Activated naive CD4-positive, alpha-beta T cell treated with anti-CD3 and anti-CD28 coated beads, Interleukin-2, amount 10 ng/mL, durations not matched to agents 7 days and 5 days (primary cell): ENCODE results near the gene HIGD1A.

Experiments
- CTCF ChIA-PET: fragments of 350-600 bp; sonication (Branson Sonifier 250); formaldehyde crosslinking; loops from one replicate; lab custom pipeline; 2021; ENCODE audit warnings: antibody characterized with exemption; lab: Charles Lee
- DNase-seq: peaks from one replicate; pipeline ENCODE4 v3.0.0-alpha.2; 2020
- H3K27ac Mint-ChIP-seq: one replicate; pipeline ENCODE4 v1.8.0; 2021; ENCODE audit warnings: mild to moderate bottlenecking, moderate library complexity, mixed read lengths
- H3K27me3 Mint-ChIP-seq: one replicate; pipeline ENCODE4 v1.8.0; 2021; ENCODE audit warnings: mild to moderate bottlenecking, mixed read lengths
- H3K36me3 Mint-ChIP-seq: one replicate; pipeline ENCODE4 v1.8.0; 2021; ENCODE audit warnings: mixed read lengths
- H3K4me1 Mint-ChIP-seq: one replicate; pipeline ENCODE4 v1.8.0; 2021; ENCODE audit warnings: mixed read lengths
- H3K4me3 Mint-ChIP-seq: one replicate; pipeline ENCODE4 v1.8.0; 2021; ENCODE audit warnings: mild to moderate bottlenecking, moderate library complexity, mixed read lengths
- H3K9me3 Mint-ChIP-seq: one replicate; pipeline ENCODE4 v1.8.0; 2021; ENCODE audit warnings: mixed read lengths

Gene HIGD1A

GRCh38 chr3:42771271-42771670 is 33.0 kb downstream of the HIGD1A start:
- Mint-ChIP-seq H3K36me3 (no peaks in the 10 kb centered on the region), H3K4me3 (no peak overlapping the region), H3K27me3 (peaks cover 15% of the 10 kb centered on the region), H3K27ac (no peak overlapping the region), H3K4me1 (peaks cover 19% of the 10 kb centered on the region), H3K9me3 (peaks cover 2% of the 10 kb centered on the region)
- no peak for DNase-seq
- CTCF ChIA-PET, result interaction anchor here (1.0 to 1.7 kb wide), 2 partner anchors 16 to 21 kb away, joined by 3 to 4 read pairs; no protein-coding TSS in a partner anchor

GRCh38 chr3:42769477-42770131 is 34.7 kb downstream of the HIGD1A start:
- H3K36me3 Mint-ChIP-seq, result no peaks in the 10 kb centered on the region
- no peak overlapping the region for H3K4me3 Mint-ChIP-seq
- no peak overlapping the region for H3K27ac Mint-ChIP-seq
- peaks cover 24% of the 10 kb centered on the region for H3K27me3 Mint-ChIP-seq
- no peak for DNase-seq
- H3K4me1 Mint-ChIP-seq, result peaks cover 19% of the 10 kb centered on the region
- H3K9me3 Mint-ChIP-seq, result peaks cover 2% of the 10 kb centered on the region
- CTCF ChIA-PET, result interaction anchor here (1.3 kb wide), 1 partner anchor 11 kb away, joined by 6 read pairs; no protein-coding TSS in a partner anchor

- no peaks in the 10 kb centered on the region for H3K36me3 Mint-ChIP-seq
- H3K27ac Mint-ChIP-seq, result no peak overlapping the region
- H3K27me3 Mint-ChIP-seq, result peaks cover 13% of the 10 kb centered on the region
- CTCF ChIA-PET, result interaction anchor here (1.5 kb wide), 1 partner anchor 17 kb away, joined by 5 read pairs; no protein-coding TSS in a partner anchor
- H3K4me3 Mint-ChIP-seq, result no peak overlapping the region
- DNase-seq, result no peak
- H3K9me3 Mint-ChIP-seq, result no peaks in the 10 kb centered on the region
- H3K4me1 Mint-ChIP-seq, result no peaks in the 10 kb centered on the region
These were observed 39.6 kb downstream of the HIGD1A start for GRCh38 chr3:42764561-42765295.

DNA sequence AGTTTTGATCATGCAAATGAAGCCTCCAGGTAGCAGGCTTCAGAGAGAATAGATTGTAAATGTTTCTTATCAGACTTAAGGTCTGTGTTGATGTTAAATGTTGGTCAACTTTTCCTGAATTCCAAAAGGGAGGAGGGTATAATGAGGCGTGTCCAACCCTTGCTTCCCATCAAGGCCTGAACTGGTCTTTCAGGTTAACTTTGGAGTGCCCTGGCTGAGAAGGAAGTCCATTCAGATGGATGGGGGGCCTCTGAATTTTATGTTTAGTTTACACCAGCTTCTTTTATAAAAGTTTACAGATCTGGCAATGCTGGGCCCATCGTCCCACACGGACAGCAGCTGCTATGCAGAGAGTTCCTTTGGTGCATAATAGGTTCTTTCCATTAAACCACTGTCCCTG is 40.2 kb downstream of the HIGD1A start:
- Mint-ChIP-seq H3K9me3 (no peaks in the 10 kb centered on the region), H3K27ac (no peak overlapping the region), H3K4me3 (no peak overlapping the region), H3K27me3 (peaks cover 16% of the 10 kb centered on the region), H3K4me1 (no peaks in the 10 kb centered on the region), H3K36me3 (no peaks in the 10 kb centered on the region)
- no peak for DNase-seq
- CTCF ChIA-PET, result no interaction called here

DNA sequence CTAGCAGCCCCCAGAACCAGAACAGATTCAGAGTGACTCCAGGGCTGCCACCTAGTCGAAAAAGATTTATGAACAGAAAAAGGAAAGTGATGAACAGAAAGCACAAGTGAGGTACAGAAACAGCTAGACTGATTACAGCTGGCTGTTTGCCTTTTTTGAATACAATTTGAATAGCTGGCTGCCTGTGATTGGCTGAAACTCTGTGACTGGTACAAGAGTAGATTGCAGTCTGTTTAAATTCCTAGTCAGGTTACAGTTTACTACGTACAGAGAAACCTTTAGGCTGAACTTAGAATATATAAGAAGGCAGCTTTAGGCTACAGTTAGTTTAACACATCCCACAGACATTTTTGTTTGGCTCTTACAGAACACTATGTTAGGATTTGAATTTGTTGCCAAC is 41.3 kb downstream of the HIGD1A start:
- Mint-ChIP-seq H3K9me3 (no peaks in the 10 kb centered on the region), H3K36me3 (no peaks in the 10 kb centered on the region), H3K4me3 (no peak overlapping the region), H3K27me3 (peaks cover 24% of the 10 kb centered on the region), H3K4me1 (no peaks in the 10 kb centered on the region), H3K27ac (no peak overlapping the region)
- no peak for DNase-seq
- CTCF ChIA-PET, result no interaction called here

DNA sequence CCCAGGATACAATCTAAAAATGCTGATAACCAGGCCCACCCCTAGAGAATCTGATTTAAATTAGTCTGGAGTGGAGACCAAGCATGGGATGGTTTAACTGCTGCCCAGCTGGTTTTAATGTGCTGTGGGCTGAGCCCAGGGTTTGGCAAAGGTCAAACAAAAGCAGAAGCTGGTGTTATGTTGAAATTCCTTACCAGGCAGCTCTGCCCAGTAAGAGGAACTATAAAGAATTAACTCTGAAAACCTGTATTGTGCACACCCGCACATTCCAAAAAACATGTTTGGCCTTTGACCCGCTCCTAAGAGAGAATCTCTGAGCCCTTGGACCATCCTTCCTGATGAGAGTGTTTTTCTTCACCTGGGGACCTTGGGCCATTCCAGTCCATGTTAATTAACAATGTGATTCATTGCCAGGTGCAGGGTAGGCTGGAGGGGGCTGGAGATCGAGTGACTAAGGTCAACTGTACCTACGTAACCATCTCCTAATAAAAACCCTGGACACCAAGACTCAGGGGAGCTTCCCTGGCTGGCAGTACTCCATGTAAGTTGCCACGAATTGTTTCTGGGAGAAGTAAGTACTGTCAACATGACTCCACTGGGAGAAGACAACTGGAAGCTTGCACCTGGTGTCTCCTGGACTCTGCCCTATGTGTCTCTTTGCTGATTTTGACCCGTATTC is 42.1 kb downstream of the HIGD1A start:
- peaks cover 24% of the 10 kb centered on the region for H3K27me3 Mint-ChIP-seq

DNA sequence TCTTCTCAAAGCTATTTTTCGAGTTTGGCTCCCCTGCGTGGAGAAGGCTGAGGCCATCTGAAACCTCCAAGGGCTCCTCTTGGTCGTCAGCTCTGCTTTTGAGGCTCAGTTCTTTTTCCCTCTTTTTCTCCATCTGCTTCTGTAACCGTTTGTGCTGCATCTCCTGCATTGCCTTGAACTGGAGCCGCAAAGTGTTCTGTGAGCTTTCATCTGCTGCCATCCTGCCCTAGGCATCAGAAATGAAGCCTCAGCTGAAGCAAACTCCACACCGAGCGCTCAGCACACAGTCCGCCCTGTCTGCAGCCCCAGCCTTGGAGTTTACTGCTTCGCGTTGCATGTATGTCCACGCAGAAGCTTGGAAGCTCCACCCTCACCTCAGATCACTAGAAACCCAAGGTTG is 46.2 kb downstream of the HIGD1A start:
- DNase-seq, result no peak
- peaks cover 33% of the 10 kb centered on the region for H3K27me3 Mint-ChIP-seq
- CTCF ChIA-PET, result interaction anchor here (1.2 to 4.7 kb wide), 5 partner anchors 12 to 263 kb away, joined by 3 to 36 read pairs (median 3); no protein-coding TSS in a partner anchor
- no peak overlapping the region for H3K27ac Mint-ChIP-seq
- no peaks in the 10 kb centered on the region for H3K9me3 Mint-ChIP-seq
- no peaks in the 10 kb centered on the region for H3K36me3 Mint-ChIP-seq
- peaks cover 6% of the 10 kb centered on the region for H3K4me1 Mint-ChIP-seq
- H3K4me3 Mint-ChIP-seq, result no peak overlapping the region

More for the DNA sequence above, 42.1 kb downstream of the HIGD1A start:
- Mint-ChIP-seq H3K9me3 (no peaks in the 10 kb centered on the region), H3K4me1 (no peaks in the 10 kb centered on the region), H3K27ac (no peak overlapping the region), H3K4me3 (no peak overlapping the region), H3K36me3 (no peaks in the 10 kb centered on the region)
- CTCF ChIA-PET, result no interaction called here
- DNase-seq, result no peak

GRCh38 chr3:42756681-42757213 is 47.5 kb downstream of the HIGD1A start:
- CTCF ChIA-PET, result interaction anchor here (0.6 to 4.7 kb wide), 9 partner anchors 11 to 521 kb away, joined by 3 to 36 read pairs (median 3); partner anchors contain the start of genes ACKR2 and VIPR1
- no peaks in the 10 kb centered on the region for H3K36me3 Mint-ChIP-seq
- no peak for DNase-seq
- H3K4me1 Mint-ChIP-seq, result peaks cover 6% of the 10 kb centered on the region
- no peaks in the 10 kb centered on the region for H3K9me3 Mint-ChIP-seq
- peaks cover 33% of the 10 kb centered on the region for H3K27me3 Mint-ChIP-seq
- no peak overlapping the region for H3K4me3 Mint-ChIP-seq
- H3K27ac Mint-ChIP-seq, result no peak overlapping the region

- CTCF ChIA-PET, result interaction anchor here (1.1 to 4.7 kb wide), 6 partner anchors 10 to 254 kb away, joined by 4 to 36 read pairs (median 4); partner anchors contain the start of gene VIPR1
- Mint-ChIP-seq H3K4me3 (no peak overlapping the region), H3K27ac (no peak overlapping the region), H3K4me1 (peaks cover 6% of the 10 kb centered on the region), H3K36me3 (no peaks in the 10 kb centered on the region), H3K9me3 (no peaks in the 10 kb centered on the region), H3K27me3 (peaks cover 33% of the 10 kb centered on the region)
- DNase-seq, result peak; percentile 49
These were observed 48.4 kb downstream of the HIGD1A start for GRCh38 chr3:42755681-42756578.

DNA sequence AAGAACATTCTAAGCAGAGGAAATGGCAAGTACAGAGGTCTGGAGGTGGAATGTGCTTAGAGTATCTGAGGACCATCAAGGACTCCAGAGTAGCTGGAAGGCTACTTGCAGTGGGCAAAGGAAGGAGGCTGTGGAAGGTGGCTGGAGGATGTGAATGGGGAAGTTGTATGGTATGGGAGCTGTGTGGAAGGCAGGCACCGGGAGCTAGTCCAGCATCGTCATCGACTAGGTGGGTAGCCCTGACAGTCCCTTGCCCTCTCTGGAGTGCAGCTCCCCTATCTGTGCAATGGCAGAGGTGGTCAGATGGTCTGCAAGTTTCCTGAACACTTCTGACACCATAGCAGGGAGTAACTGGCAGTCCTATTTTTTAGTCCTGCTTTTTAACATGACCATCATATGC is 50.5 kb downstream of the HIGD1A start:
- peaks cover 26% of the 10 kb centered on the region for H3K27me3 Mint-ChIP-seq
- no peak overlapping the region for H3K27ac Mint-ChIP-seq
- peaks cover 19% of the 10 kb centered on the region for H3K4me1 Mint-ChIP-seq

GRCh38 chr3:42752961-42753360 is 51.3 kb downstream of the HIGD1A start:
- H3K27me3 Mint-ChIP-seq, result peaks cover 19% of the 10 kb centered on the region
- CTCF ChIA-PET, result interaction anchor here (0.8 kb wide), 1 partner anchor 9 kb away, joined by 3 read pairs; no protein-coding TSS in a partner anchor
- no peak overlapping the region for H3K4me3 Mint-ChIP-seq
- H3K36me3 Mint-ChIP-seq, result no peaks in the 10 kb centered on the region
- no peak overlapping the region for H3K27ac Mint-ChIP-seq
- DNase-seq, result no peak
- no peaks in the 10 kb centered on the region for H3K9me3 Mint-ChIP-seq
- peaks cover 27% of the 10 kb centered on the region for H3K4me1 Mint-ChIP-seq

More for the DNA sequence above, 50.5 kb downstream of the HIGD1A start:
- DNase-seq, result no peak
- Mint-ChIP-seq H3K9me3 (no peaks in the 10 kb centered on the region), H3K4me3 (no peak overlapping the region), H3K36me3 (no peaks in the 10 kb centered on the region)
- CTCF ChIA-PET, result no interaction called here

- Mint-ChIP-seq H3K27ac (no peak overlapping the region), H3K9me3 (no peaks in the 10 kb centered on the region)
- CTCF ChIA-PET, result interaction anchor here (0.8 to 1.9 kb wide), 3 partner anchors 8 to 91 kb away, joined by 3 to 5 read pairs (median 4); no protein-coding TSS in a partner anchor
These were observed 51.8 kb downstream of the HIGD1A start for GRCh38 chr3:42752441-42752840.

GRCh38 chr3:42751609-42752008 is 52.7 kb downstream of the HIGD1A start:
- CTCF ChIA-PET, result interaction anchor here (1.0 to 2.3 kb wide), 6 partner anchors 11 to 250 kb away, joined by 4 to 5 read pairs (median 4); no protein-coding TSS in a partner anchor
- Mint-ChIP-seq H3K9me3 (no peaks in the 10 kb centered on the region), H3K27me3 (peaks cover 13% of the 10 kb centered on the region), H3K36me3 (no peaks in the 10 kb centered on the region), H3K4me1 (peaks cover 40% of the 10 kb centered on the region), H3K27ac (no peak overlapping the region), H3K4me3 (no peak overlapping the region)
- DNase-seq, result no peak

More at GRCh38 chr3:42752441-42752840, 51.8 kb downstream of the HIGD1A start:
- no peak for DNase-seq
- no peaks in the 10 kb centered on the region for H3K36me3 Mint-ChIP-seq
- peaks cover 32% of the 10 kb centered on the region for H3K4me1 Mint-ChIP-seq
- no peak overlapping the region for H3K4me3 Mint-ChIP-seq
- H3K27me3 Mint-ChIP-seq, result peaks cover 19% of the 10 kb centered on the region
